Memory B cell (primary cell): ENCODE measurements around the gene VARS1.
"Not testable (repeated sequence)": the region's sequence is repeated elsewhere in the genome, so short reads cannot be mapped to it uniquely, and the experiment has no call there.

ENCODE experiments used
- ATAC-seq: fragments of 150-1000 bp; cut with Tn5 transposase; 2 replicates; pipeline ENCODE4 v1.10.0; 2021; ENCODE audit warnings: low read depth, mild to moderate bottlenecking, moderate library complexity
- DNase-seq, 2 donors: peaks; one replicate each; pipeline ENCODE4 v3.0.0; 2022; ENCODE audit warnings: low spot score in 2 of 2
- H3K27ac Mint-ChIP-seq: one replicate; pipeline ENCODE4 v1.8.0; 2022; ENCODE audit warnings: mild to moderate bottlenecking, moderate library complexity, mixed read lengths
- H3K27me3 Mint-ChIP-seq: one replicate; pipeline ENCODE4 v1.8.0; 2022; ENCODE audit warnings: mixed read lengths
- H3K36me3 Mint-ChIP-seq: one replicate; pipeline ENCODE4 v1.8.0; 2022; ENCODE audit warnings: mild to moderate bottlenecking, mixed read lengths
- H3K4me1 Mint-ChIP-seq: one replicate; pipeline ENCODE4 v1.8.0; 2022; ENCODE audit warnings: mixed read lengths
- H3K4me3 Mint-ChIP-seq: one replicate; pipeline ENCODE4 v1.8.0; 2022; ENCODE audit warnings: mild to moderate bottlenecking, moderate library complexity, mixed read lengths
- H3K9me3 Mint-ChIP-seq: one replicate; pipeline ENCODE4 v1.8.0; 2022; ENCODE audit warnings: mixed read lengths

VARS1 gene

DNA sequence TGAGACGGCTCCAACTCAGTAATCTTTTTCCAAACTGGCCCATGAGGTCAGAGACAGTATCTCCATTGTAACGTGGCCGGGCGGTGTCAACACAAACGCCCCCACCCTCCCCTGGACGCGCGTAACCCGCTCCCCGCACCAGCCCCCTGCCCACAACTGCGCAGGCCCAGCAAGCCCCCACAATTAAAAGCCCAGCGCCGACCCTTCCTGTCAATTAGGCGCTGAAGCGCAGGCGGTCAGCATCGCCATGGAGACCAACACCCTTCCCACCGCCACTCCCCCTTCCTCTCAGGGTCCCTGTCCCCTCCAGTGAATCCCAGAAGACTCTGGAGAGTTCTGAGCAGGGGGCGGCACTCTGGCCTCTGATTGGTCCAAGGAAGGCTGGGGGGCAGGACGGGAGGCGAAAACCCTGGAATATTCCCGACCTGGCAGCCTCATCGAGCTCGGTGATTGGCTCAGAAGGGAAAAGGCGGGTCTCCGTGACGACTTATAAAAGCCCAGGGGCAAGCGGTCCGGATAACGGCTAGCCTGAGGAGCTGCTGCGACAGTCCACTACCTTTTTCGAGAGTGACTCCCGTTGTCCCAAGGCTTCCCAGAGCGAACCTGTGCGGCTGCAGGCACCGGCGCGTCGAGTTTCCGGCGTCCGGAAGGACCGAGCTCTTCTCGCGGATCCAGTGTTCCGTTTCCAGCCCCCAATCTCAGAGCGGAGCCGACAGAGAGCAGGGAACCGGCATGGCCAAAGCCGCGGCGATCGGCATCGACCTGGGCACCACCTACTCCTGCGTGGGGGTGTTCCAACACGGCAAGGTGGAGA is 19.7 kb upstream of the VARS1 start, which contains the start of the genes HSPA1A and HSPA1L:
HSPA1A (plus strand) TSS at position 519 of the 814 bp plus-strand sequence; CDS start at position 733, 214 bp downstream.
HSPA1L (minus strand) TSS at position 259 of the 814 bp plus-strand sequence. CDS start 3,311 bp downstream, outside the sequence.
- peak; percentile 14 for ATAC-seq
- Mint-ChIP-seq H3K27me3 (no peaks in the 10 kb centered on the region), H3K9me3 (no peaks in the 10 kb centered on the region), H3K27ac (peak within 1 kb of the TSS; percentile 90), H3K36me3 (peaks cover 3% of the 10 kb centered on the region), H3K4me3 (peak within 1 kb of the TSS; percentile 97), H3K4me1 (peaks cover 19% of the 10 kb centered on the region)
- DNase-seq, result peak in 1 of 2 donors; percentile 53

DNA sequence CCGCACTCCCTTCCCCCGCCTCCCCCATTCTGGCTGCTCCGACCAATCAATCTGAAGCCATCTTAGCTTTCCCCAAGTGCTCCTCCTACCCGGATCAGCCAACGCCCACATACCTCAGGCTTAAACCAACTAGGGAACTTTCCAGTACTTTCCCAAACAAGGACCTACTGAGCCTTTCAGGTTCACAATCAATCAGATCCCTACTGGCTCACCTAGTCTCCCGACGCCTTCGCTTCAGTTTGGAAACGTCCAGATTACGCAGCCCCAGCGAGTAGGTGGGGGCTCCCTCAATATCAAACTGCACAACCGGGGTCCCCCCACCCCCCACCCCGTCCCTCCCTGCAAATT is 19.1 kb upstream of the VARS1 start:
- Mint-ChIP-seq H3K36me3 (peaks cover 3% of the 10 kb centered on the region), H3K27me3 (no peaks in the 10 kb centered on the region), H3K27ac (peak overlapping the region; percentile 90), H3K4me1 (peaks cover 17% of the 10 kb centered on the region), H3K4me3 (peak overlapping the region; percentile 97), H3K9me3 (no peaks in the 10 kb centered on the region)
- DNase-seq, result peak in 1 of 2 donors; percentile 39
- ATAC-seq, result peak; percentile 74

DNA sequence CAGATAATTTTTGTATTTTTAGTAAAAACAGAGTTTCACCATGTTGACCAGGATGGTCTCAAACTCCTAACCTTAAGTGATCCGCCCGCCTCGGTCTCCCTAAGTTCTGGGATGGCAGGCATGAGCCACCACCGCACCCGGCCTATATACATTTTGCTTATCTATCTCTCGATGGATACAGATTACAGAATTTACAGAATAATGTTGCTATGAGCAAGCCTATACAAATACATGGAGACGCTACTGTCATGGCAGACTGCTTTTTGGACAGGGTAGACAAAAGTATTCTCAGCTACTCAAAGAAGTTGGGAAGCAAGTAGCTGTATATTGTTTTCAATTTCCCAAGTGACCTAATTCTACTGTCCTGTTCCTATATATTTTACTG is 17.9 kb upstream of the VARS1 start:
- peaks cover 17% of the 10 kb centered on the region for H3K4me1 Mint-ChIP-seq
- no peak overlapping the region for H3K27ac Mint-ChIP-seq
- no peaks in the 10 kb centered on the region for H3K27me3 Mint-ChIP-seq
- DNase-seq (no peak), ATAC-seq (no peak)
- no peaks in the 10 kb centered on the region for H3K9me3 Mint-ChIP-seq
- H3K36me3 Mint-ChIP-seq, result peaks cover 3% of the 10 kb centered on the region
- H3K4me3 Mint-ChIP-seq, result no peak overlapping the region

DNA sequence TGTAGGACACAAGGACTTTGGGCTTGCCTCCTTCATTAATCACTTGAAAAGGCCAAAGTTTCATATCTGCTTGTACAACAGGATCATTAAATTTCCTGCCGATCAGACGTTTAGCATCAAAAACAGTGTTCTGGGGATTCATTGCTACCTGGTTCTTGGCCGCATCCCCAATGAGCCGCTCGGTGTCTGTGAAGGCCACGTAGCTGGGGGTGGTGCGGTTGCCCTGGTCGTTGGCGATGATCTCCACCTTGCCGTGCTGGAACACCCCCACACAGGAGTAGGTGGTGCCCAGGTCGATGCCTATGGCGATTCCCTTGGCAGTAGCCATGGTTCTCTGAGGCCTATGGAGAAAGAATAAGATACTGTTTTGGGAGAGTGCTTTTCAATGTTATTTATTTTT is 16.1 kb upstream of the VARS1 start:
- DNase-seq, result no peak
- Mint-ChIP-seq H3K9me3 (no peaks in the 10 kb centered on the region), H3K4me1 (peaks cover 13% of the 10 kb centered on the region), H3K27me3 (no peaks in the 10 kb centered on the region), H3K4me3 (no peak overlapping the region), H3K36me3 (peaks cover 3% of the 10 kb centered on the region), H3K27ac (no peak overlapping the region)
- no peak for ATAC-seq

DNA sequence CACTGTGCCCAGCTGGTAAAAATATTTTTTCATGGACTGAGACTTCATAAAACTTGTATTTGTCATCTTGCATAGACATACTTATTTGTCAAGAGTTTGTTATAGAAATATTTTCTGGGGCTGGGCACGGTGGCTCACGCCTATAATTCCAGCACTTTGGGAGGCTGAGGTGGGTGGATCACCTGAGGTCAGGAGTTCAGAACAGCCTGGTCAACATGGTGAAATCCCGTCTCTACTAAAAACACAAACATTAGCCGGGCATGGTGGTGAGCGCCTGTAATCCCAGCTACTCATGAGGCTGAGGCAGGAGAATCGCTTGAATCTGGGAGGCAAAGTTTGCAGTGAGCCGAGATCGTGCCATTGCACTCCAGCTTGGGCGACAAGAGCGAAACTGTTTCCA is 13.0 kb upstream of the VARS1 start:
- H3K27me3 Mint-ChIP-seq, H3K36me3 Mint-ChIP-seq, DNase-seq, H3K4me3 Mint-ChIP-seq, H3K9me3 Mint-ChIP-seq, H3K27ac Mint-ChIP-seq, ATAC-seq: not testable (repeated sequence)
- peaks cover 16% of the 10 kb centered on the region for H3K4me1 Mint-ChIP-seq

DNA sequence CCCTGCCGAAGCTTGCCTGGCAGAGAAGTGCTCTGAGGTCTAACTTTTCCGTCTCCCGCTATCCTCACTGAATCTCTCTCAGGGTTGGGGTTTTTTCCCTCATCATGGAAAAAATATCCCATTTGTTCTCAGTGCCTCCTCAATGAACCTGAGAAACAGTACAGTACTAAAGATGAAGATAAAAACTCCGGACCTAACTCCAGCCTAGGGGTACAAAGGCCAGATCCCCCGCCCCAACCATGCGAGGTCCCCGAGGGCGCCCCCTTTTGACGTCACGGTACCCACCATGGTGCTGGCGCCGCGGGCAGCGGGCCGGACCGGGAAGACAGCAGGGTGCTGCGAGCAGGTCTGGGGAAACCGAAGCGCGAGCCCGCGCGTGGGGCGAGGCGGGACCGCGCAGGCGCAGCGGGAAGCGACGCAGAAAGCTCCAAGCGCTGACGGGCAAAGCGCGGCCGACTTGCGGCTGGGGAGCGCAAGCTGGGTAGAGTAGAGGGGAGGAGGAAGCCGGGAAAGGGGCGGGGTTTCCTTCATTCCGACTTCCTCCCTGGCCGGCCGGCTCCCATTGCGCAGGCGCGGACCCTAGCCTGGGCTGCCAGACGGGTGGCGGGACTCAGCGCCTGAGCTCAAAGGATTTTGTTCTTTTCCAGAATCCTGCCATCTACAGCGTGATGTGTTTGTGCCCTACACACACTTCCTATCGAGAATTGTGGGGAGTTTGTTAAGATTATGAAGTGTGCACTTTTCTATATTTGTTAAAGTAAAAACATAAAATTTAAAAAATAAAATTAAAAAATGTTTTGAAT is 11.1 kb upstream of the VARS1 start, which contains the start of gene LSM2:
LSM2 (minus strand) TSS at position 497 of the 803 bp plus-strand sequence; CDS start at position 288, 209 bp downstream.
- Mint-ChIP-seq H3K4me3 (peak within 1 kb of the TSS; percentile 88), H3K27me3 (no peaks in the 10 kb centered on the region), H3K4me1 (peaks cover 13% of the 10 kb centered on the region), H3K9me3 (no peaks in the 10 kb centered on the region), H3K36me3 (peaks cover 10% of the 10 kb centered on the region), H3K27ac (peak within 1 kb of the TSS; percentile 93)
- peak; percentile 97 for ATAC-seq
- DNase-seq, result peak; percentile 92 to 95

DNA sequence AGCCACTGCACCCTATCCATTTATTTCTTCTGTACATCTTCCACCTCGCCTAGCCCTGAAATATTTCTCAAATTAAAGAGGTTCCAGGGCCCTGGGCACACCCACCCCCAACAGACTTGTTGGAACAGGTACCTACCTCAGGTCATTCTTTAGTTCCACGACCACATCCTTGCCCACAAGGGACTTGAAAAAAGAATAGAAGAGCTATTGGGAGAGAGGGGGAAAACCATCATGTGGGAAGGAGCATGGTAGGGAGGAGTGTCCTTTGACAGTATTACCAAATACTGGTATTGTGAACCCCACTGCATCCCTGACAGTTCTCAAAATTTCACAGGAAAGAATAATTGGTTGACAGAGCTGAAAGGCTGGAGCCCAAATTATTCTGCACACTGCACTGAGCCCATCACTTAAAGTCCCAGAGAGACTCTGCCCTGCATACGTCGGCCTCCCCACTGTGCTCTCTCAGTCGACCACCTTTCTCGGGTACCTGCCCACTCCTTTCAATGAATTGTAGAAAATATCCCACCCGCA is 10.5 kb upstream of the VARS1 start:
- Mint-ChIP-seq H3K4me1 (peaks cover 13% of the 10 kb centered on the region), H3K36me3 (peaks cover 10% of the 10 kb centered on the region), H3K9me3 (no peaks in the 10 kb centered on the region), H3K27me3 (no peaks in the 10 kb centered on the region), H3K4me3 (peak overlapping the region; percentile 88), H3K27ac (peak overlapping the region; percentile 93)
- DNase-seq, result no peak
- peak; percentile 8 for ATAC-seq

GRCh38 chr6:31801031-31801927 is 5.7 kb upstream of the VARS1 start:
- H3K27me3 Mint-ChIP-seq, H3K36me3 Mint-ChIP-seq, DNase-seq, H3K9me3 Mint-ChIP-seq, H3K4me3 Mint-ChIP-seq, H3K27ac Mint-ChIP-seq, ATAC-seq: not testable (repeated sequence)
- peaks cover 13% of the 10 kb centered on the region for H3K4me1 Mint-ChIP-seq

- H3K4me3 Mint-ChIP-seq, result no peak overlapping the region
- ATAC-seq (no peak), DNase-seq (no peak)
- H3K27me3 Mint-ChIP-seq, result no peaks in the 10 kb centered on the region
- H3K36me3 Mint-ChIP-seq, result peaks cover 10% of the 10 kb centered on the region
- H3K27ac Mint-ChIP-seq, result no peak overlapping the region
- H3K9me3 Mint-ChIP-seq, result no peaks in the 10 kb centered on the region
- peaks cover 8% of the 10 kb centered on the region for H3K4me1 Mint-ChIP-seq
Measured at GRCh38 chr6:31799781-31800180, 4.2 kb upstream of the VARS1 start.

GRCh38 chr6:31797588-31797987 is 2.0 kb upstream of the VARS1 start:
- H3K4me1 Mint-ChIP-seq, result peaks cover 16% of the 10 kb centered on the region
- peak overlapping the region; percentile 60 for H3K4me3 Mint-ChIP-seq
- no peaks in the 10 kb centered on the region for H3K9me3 Mint-ChIP-seq
- H3K36me3 Mint-ChIP-seq, result peaks cover 5% of the 10 kb centered on the region
- no peaks in the 10 kb centered on the region for H3K27me3 Mint-ChIP-seq
- ATAC-seq (peak; percentile 41), DNase-seq (peak in 1 of 2 donors; percentile 29)
- peak overlapping the region; percentile 40 for H3K27ac Mint-ChIP-seq

DNA sequence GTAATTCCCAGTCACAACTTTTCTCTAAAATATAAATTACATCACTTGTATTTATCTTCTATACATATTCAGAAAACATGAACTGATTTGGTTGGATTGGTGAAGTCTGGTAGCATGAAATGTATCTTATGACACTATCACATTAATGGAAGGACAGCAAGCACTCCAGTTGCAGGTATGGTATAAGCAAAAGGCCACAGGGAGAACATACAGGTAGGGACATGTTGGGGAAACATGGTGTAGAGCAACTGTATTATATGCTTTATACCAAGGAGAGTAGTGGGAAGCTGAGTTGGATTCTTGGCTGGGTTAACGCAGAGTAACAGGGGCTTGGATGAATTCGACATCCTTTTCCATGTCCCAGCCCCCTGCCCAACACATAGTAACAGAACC is 1.4 kb upstream of the VARS1 start:
- H3K36me3 Mint-ChIP-seq, result peaks cover 5% of the 10 kb centered on the region
- DNase-seq, result no peak
- no peaks in the 10 kb centered on the region for H3K9me3 Mint-ChIP-seq
- no peak overlapping the region for H3K4me3 Mint-ChIP-seq
- H3K27me3 Mint-ChIP-seq, result no peaks in the 10 kb centered on the region
- ATAC-seq, result no peak
- H3K27ac Mint-ChIP-seq, result no peak overlapping the region
- H3K4me1 Mint-ChIP-seq, result peaks cover 16% of the 10 kb centered on the region

GRCh38 chr6:31794866-31795615 is 511 bp downstream of the VARS1 start:
- ATAC-seq (peak; percentile 17), DNase-seq (no peak)
- Mint-ChIP-seq H3K4me3 (peak overlapping the region; percentile 87), H3K9me3 (no peaks in the 10 kb centered on the region), H3K27ac (peak overlapping the region; percentile 96), H3K27me3 (no peaks in the 10 kb centered on the region), H3K4me1 (peaks cover 26% of the 10 kb centered on the region), H3K36me3 (peaks cover 12% of the 10 kb centered on the region)
